Measurements from ENCODE around the gene MAFG. TPM values are rescaled to one million over a fixed set of nuclear protein-coding genes. Genes with fewer than 3 reads are reported as not detected.

MAFG gene
- total RNA-seq, 1 donor: 32.6 TPM

- Histone ChIP-seq H3K27me3 (ENCODE audit: insufficient read depth, low read length) (no peaks in the 10 kb centered on the region), H3K4me1 (ENCODE audit: insufficient read depth, low read length) (peaks cover 23% of the 10 kb centered on the region), H2AFZ (ENCODE audit: low read length) (no peak overlapping the region), H3K27ac (ENCODE audit: low read depth, low read length) (peak overlapping the region; percentile 82), H4K20me1 (ENCODE audit: insufficient read depth, low read length) (peaks cover 44% of the 10 kb centered on the region), H3K9me3 (ENCODE audit: low read depth, low read length) (no peaks in the 10 kb centered on the region), H3K36me3 (ENCODE audit: insufficient read depth, low read length) (peaks cover 42% of the 10 kb centered on the region), H3K4me3 (ENCODE audit: insufficient read depth, low read length) (peak overlapping the region; percentile 92), H3K4me2 (ENCODE audit: insufficient read depth, low read length) (peak overlapping the region; percentile 88), H3K79me2 (ENCODE audit: insufficient read depth, low read length) (peaks cover 45% of the 10 kb centered on the region)
- TF ChIP-seq CTCF (IDR thresholded peaks at IDR 0.05; ENCODE audit: extremely low read depth, low read depth, low read length): peak; percentile 59
- peak; percentile 95 for DNase-seq (ENCODE audit: insufficient read length, low spot score, missing footprints)
Measured at GRCh38 chr17:81869221-81870130, 58.1 kb downstream of the MAFG start.

DNA sequence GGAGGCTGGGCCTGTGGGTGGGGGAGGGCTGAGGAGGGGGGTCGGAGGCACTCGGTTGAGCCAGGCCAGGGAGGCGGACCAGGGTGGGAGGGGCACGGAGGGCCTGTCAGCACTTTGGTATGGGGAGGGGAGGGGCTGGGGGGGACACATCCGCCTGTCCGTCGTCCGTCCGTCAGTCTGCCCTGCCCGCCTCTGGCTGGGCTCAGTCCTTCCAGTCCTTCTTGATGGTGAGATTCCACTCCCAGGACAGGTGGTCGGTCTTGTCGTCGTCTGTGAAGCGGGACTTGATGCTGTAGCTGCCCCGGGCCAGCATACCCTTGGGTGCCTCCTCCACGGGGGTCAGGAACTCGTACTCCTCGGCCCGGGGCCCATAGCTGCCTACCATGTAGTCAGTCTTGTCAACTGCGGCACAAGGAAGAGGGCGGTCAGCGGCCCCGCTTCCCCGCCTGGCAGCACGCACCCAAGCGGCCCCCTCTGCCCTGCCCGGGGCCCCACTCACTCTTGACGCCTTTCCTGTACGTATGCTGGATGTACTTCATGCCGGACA, 58.8 kb downstream of the MAFG start:
- Histone ChIP-seq H2AFZ (ENCODE audit: low read length) (no peak overlapping the region), H3K4me3 (ENCODE audit: insufficient read depth, low read length) (peak overlapping the region; percentile 92), H3K4me2 (ENCODE audit: insufficient read depth, low read length) (peak overlapping the region; percentile 88), H4K20me1 (ENCODE audit: insufficient read depth, low read length) (peaks cover 48% of the 10 kb centered on the region), H3K79me2 (ENCODE audit: insufficient read depth, low read length) (peaks cover 52% of the 10 kb centered on the region), H3K4me1 (ENCODE audit: insufficient read depth, low read length) (peaks cover 23% of the 10 kb centered on the region), H3K27ac (ENCODE audit: low read depth, low read length) (peak overlapping the region; percentile 37), H3K36me3 (ENCODE audit: insufficient read depth, low read length) (peaks cover 49% of the 10 kb centered on the region), H3K27me3 (ENCODE audit: insufficient read depth, low read length) (no peaks in the 10 kb centered on the region), H3K9me3 (ENCODE audit: low read depth, low read length) (no peaks in the 10 kb centered on the region)
- peak; percentile 95 for DNase-seq (ENCODE audit: insufficient read length, low spot score, missing footprints)
- TF ChIP-seq CTCF (IDR thresholded peaks at IDR 0.05; ENCODE audit: extremely low read depth, low read depth, low read length): no peak

Other genes with a start within 250 kb of the MAFG start
- 24.5 and 26.1 TPM in 2 replicates for gene ARL16, start 243.9 kb downstream of the MAFG start, total RNA-seq
- 100 and 110 TPM in 2 replicates for gene HGS, start 243.7 kb downstream of the MAFG start, total RNA-seq
- 6.2 and 8.8 TPM in 2 replicates for gene MRPL12, start 224.4 kb downstream of the MAFG start, total RNA-seq
- gene SLC25A10, start 215.5 kb downstream of the MAFG start, total RNA-seq: 7.6 and 8.3 TPM in 2 replicates
- gene GCGR, start 123.6 kb downstream of the MAFG start, total RNA-seq: under 0.01 TPM in 1 of 2 replicates, not detected in the other
- gene MCRIP1, start 94.4 kb downstream of the MAFG start, total RNA-seq: 136 and 163 TPM in 2 replicates
- not detected in 2 replicates for gene PPP1R27, start 92.7 kb downstream of the MAFG start, total RNA-seq
- gene P4HB, start 67.2 kb downstream of the MAFG start, total RNA-seq: 1,119 and 1,240 TPM in 2 replicates
- 120 and 133 TPM in 2 replicates for gene ARHGDIA, start 56.4 kb downstream of the MAFG start, total RNA-seq
- 58.0 and 60.1 TPM in 2 replicates for gene ALYREF, start 36.1 kb downstream of the MAFG start, total RNA-seq
- gene ANAPC11, start 36.0 kb downstream of the MAFG start, total RNA-seq: 105 and 123 TPM in 2 replicates
- under 0.01 TPM in 1 of 2 replicates, not detected in the other for gene NPB, start 25.5 kb downstream of the MAFG start, total RNA-seq
- gene PCYT2, start 16.3 kb downstream of the MAFG start, total RNA-seq: 61.6 and 67.0 TPM in 2 replicates
- gene SIRT7, start 9.6 kb downstream of the MAFG start, total RNA-seq: 15.0 and 22.1 TPM in 2 replicates
- 121 and 141 TPM in 2 replicates for gene PYCR1, start 9.6 kb upstream of the MAFG start, total RNA-seq
- not detected in 2 replicates for gene MYADML2, start 19.5 kb upstream of the MAFG start, total RNA-seq
- gene NOTUM, start 33.5 kb upstream of the MAFG start, total RNA-seq: 0.72 TPM in 1 of 2 replicates, not detected in the other
- gene ASPSCR1, start 49.9 kb upstream of the MAFG start, total RNA-seq: 33.9 and 35.8 TPM in 2 replicates
- 13.8 and 18.8 TPM in 2 replicates for gene CENPX, start 95.1 kb upstream of the MAFG start, total RNA-seq
- 12.1 and 13.4 TPM in 2 replicates for gene LRRC45, start 95.6 kb upstream of the MAFG start, total RNA-seq
- gene RAC3, start 103.9 kb upstream of the MAFG start, total RNA-seq: 0.59 and 1.8 TPM in 2 replicates
- 23.9 and 31.8 TPM in 2 replicates for gene DCXR, start 110.0 kb upstream of the MAFG start, total RNA-seq
- 46.3 and 52.7 TPM in 2 replicates for gene RFNG, start 124.1 kb upstream of the MAFG start, total RNA-seq
- 90.2 and 93.7 TPM in 2 replicates for gene GPS1, start 124.2 kb upstream of the MAFG start, total RNA-seq
- 43.8 and 43.9 TPM in 2 replicates for gene DUS1L, start 138.1 kb upstream of the MAFG start, total RNA-seq
- gene FASN, start 170.5 kb upstream of the MAFG start, total RNA-seq: 120 and 142 TPM in 2 replicates